LHCN-M2 (cell line): Measurements from ENCODE around the gene RAB8A. TPM values are rescaled to one million over a fixed set of nuclear protein-coding genes. Genes with fewer than 3 reads are reported as not detected.
"Not testable (repeated sequence)": the region's sequence is repeated elsewhere in the genome, so short reads cannot be mapped to it uniquely, and the experiment has no call there.

Source experiments
- DNase-seq: peaks from one replicate; pipeline ENCODE4 v3.0.0-alpha.2; 2012; ENCODE audit warnings: low read depth
- total RNA-seq: library from RNA; depleted of rRNA; stranded (reverse); fragments of >200 nt; gene quantifications from 2 replicates; pipeline ENCODE4 v1.2.3, GENCODE V29; 2014; rRNA removed

RAB8A gene
- total RNA-seq, 1 experiment from 2014 or later: 76.9 TPM

DNA sequence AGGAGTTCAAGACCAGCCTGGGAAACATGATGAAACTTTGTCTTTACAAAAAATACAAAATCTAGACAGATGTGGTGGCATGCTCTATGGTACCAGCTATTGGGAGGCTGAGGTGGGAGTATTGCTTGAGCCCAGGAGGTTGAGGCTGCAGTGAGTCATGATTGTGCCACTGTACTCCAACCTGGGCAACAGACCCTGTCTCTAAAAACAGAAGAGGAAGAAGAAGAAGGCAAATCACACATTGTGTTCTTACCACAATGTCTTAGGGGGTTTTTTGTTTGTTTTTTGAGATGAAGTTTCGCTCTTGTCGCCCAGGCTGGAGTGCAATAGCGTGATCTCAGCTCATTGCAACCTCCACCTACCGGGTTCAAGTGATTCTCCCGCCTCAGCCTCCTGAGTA is 67.2 kb downstream of the RAB8A start:
- DNase-seq: not testable (repeated sequence)

DNA sequence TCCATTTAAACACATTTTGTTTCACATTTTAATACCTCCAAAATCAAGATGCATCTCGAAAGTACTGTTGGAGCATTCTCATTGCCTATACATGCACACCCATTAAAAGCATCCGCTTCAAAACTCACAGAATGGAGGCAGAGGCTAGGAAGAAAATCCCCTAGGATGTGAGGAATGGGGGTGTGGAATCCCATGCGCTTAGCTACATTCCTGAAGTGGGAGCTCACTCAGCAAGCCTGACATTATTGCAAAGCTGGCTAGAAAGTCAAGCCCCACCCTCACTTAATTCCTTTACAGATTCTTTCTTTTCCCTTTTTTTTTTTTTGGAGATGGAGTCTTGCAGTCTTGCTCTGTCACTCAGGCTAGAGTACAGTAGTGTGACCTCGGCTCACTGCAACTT is 68.9 kb downstream of the RAB8A start:
- DNase-seq: peak; percentile 76

Other genes starting within 250 kb of the RAB8A start
- not detected in 2 replicates for gene CYP4F2, start 213.8 kb upstream of the RAB8A start, total RNA-seq
- gene CYP4F11, start 177.4 kb upstream of the RAB8A start, total RNA-seq: 0.06 and 0.26 TPM in 2 replicates
- gene OR10H4, start 162.9 kb upstream of the RAB8A start, total RNA-seq: not detected in 2 replicates
- gene TPM4, start 35.4 kb upstream of the RAB8A start, total RNA-seq: 1,271 and 1,447 TPM in 2 replicates
- gene HSH2D, start 31.8 kb downstream of the RAB8A start, total RNA-seq: not detected in 2 replicates
- gene CIB3, start 61.6 kb downstream of the RAB8A start, total RNA-seq: not detected in 2 replicates
- 151 and 152 TPM in 2 replicates for gene FAM32A, start 73.5 kb downstream of the RAB8A start, total RNA-seq
- 176 and 182 TPM in 2 replicates for gene AP1M1, start 86.0 kb downstream of the RAB8A start, total RNA-seq
- 2.8 and 5.2 TPM in 2 replicates for gene KLF2, start 212.9 kb downstream of the RAB8A start, total RNA-seq